IgD-negative memory B cell (primary cell): ENCODE measurements around the gene DPPA3. TPM values are rescaled to one million over a fixed set of nuclear protein-coding genes. Genes with fewer than 3 reads are reported as not detected.
"Not testable (repeated sequence)": the region's sequence is repeated elsewhere in the genome, so short reads cannot be mapped to it uniquely, and the experiment has no call there.

Experiments used
- H3K27ac Mint-ChIP-seq, 3 donors: one replicate each; pipeline ENCODE4 v1.8.0; 2020 to 2022; ENCODE audit warnings: mild to moderate bottlenecking in 3 of 3, mixed read lengths in 3 of 3, moderate library complexity in 1 of 3
- H3K27me3 Mint-ChIP-seq: one replicate; pipeline ENCODE4 v1.8.0; 2021; ENCODE audit warnings: mixed read lengths
- H3K36me3 Mint-ChIP-seq: one replicate; pipeline ENCODE4 v1.8.0; 2020; ENCODE audit warnings: mild to moderate bottlenecking, mixed read lengths
- H3K4me1 Mint-ChIP-seq, 3 donors: one replicate each; pipeline ENCODE4 v1.8.0; 2020 to 2022; ENCODE audit warnings: mixed read lengths in 3 of 3, mild to moderate bottlenecking in 1 of 3
- H3K4me3 Mint-ChIP-seq, 4 donors: one replicate each; pipeline ENCODE4 v1.8.0; 2020 to 2022; ENCODE audit warnings: mild to moderate bottlenecking in 4 of 4, mixed read lengths in 4 of 4, moderate library complexity in 3 of 4
- H3K9me3 Mint-ChIP-seq, 3 donors: one replicate each; pipeline ENCODE4 v1.8.0; 2020 to 2021; ENCODE audit warnings: mixed read lengths in 3 of 3, mild to moderate bottlenecking in 1 of 3
- polyA plus RNA-seq: library from polyadenylated mRNA; unstranded; fragments of 300-500 nt; fragmentation: Illumina TruSeq; gene quantifications from one replicate; pipeline ENCODE4 v1.2.3, GENCODE V29; 2021

DPPA3 gene
- not detected for polyA plus RNA-seq

DNA sequence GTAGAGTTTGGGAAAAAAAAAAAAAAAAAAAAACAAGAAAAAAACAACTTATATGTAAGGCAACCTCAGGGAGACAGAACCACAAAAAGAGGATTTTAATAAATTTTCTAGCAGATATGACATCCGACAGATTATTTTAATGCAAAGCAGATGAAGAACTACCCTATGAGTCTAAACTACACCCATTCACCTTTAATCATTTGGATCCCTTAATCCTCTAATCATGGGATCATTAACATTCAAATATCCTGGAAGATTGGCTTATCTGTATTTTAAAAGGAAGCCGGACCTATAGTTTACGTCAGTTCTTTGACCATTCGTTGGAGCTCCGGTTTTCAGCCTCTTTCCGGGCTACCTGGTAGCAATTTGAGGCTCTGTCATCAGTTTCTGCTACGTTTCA is at the start of gene DPPA3:
DPPA3 (plus strand) TSS at position 301 of the 400 bp plus-strand sequence. CDS start 138 bp downstream, outside the sequence.
- H3K27ac Mint-ChIP-seq, result no peak within 1 kb of the TSS
- H3K27me3 Mint-ChIP-seq, result peaks cover 3% of the 10 kb centered on the region
- no peak within 1 kb of the TSS for H3K4me3 Mint-ChIP-seq
- H3K9me3 Mint-ChIP-seq, result peaks cover 0 to 4% (median 4%) of the 10 kb centered on the region in 3 donors
- no peaks in the 10 kb centered on the region for H3K4me1 Mint-ChIP-seq
- peaks cover 3% of the 10 kb centered on the region for H3K36me3 Mint-ChIP-seq

DNA sequence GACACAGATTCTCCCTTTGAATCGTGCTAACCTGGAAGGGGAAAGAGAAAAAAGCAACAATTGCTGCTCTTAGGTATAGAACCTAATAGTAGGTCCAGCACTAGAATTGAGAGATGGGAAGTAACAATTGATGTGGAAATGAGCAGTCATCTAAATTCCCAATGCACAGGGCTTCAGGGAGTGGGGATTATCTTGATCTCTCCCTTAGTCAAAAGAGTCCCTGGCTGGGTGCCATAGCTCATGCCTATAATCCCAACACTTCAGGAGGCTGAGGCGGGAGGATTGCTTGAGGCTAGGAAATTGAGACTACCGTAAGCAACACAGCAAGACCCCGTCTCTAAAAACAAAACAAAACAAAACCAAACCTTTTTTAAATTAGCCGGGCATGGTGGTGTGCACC is 49.5 kb upstream of the DPPA3 start:
- Mint-ChIP-seq H3K4me1 (no peaks in the 10 kb centered on the region), H3K27ac (no peak overlapping the region), H3K36me3 (no peaks in the 10 kb centered on the region), H3K9me3 (no peaks in the 10 kb centered on the region), H3K4me3 (no peak overlapping the region), H3K27me3 (no peaks in the 10 kb centered on the region)

DNA sequence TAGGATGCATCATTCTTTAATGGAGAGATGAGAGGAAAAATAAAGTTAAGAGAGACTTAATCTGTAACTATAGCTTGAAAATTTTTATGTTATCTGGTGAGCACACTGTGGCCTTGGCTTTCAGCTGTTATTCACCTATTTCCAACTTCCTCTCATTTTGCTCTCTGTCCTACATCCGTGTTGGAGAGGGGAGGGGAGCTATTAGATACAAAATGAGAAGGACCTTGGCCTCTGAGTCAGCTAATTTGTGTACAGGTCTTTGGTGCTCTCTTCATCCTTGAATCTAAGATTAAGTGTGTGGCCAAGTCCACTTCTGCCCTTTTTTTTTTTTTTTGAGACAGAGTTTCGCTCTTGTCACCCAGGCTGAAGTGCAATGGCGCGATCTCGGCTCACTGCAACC is 44.6 kb upstream of the DPPA3 start:
- Mint-ChIP-seq H3K9me3 (peaks cover 0 to 2% (median 0%) of the 10 kb centered on the region in 3 donors), H3K4me3 (no peak overlapping the region), H3K4me1 (no peaks in the 10 kb centered on the region), H3K36me3 (no peaks in the 10 kb centered on the region), H3K27me3 (no peaks in the 10 kb centered on the region), H3K27ac (no peak overlapping the region)

DNA sequence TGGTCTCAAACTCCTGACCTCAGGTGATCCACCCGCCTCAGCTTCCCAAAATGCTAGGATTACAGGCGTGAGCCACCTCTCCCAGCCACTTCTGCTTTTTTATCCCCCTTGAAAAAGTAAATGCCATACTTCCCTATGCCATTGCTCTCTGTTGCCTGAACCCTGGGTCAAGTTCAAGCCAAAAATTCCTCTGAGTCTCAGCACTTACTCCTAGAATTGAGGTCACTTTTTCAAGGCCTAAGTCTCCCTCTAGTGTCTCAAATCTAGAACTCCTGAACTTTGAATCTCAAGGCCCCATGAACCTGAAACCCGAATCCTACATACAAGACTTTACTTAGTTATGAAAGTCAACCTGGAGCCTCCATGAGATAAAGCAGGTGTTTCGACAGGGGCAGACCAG is 44.1 kb upstream of the DPPA3 start:
- no peaks in the 10 kb centered on the region for H3K4me1 Mint-ChIP-seq
- no peaks in the 10 kb centered on the region for H3K36me3 Mint-ChIP-seq
- peaks cover 0 to 2% (median 0%) of the 10 kb centered on the region in 3 donors for H3K9me3 Mint-ChIP-seq
- no peak overlapping the region for H3K4me3 Mint-ChIP-seq
- H3K27me3 Mint-ChIP-seq, result no peaks in the 10 kb centered on the region
- H3K27ac Mint-ChIP-seq, result no peak overlapping the region

DNA sequence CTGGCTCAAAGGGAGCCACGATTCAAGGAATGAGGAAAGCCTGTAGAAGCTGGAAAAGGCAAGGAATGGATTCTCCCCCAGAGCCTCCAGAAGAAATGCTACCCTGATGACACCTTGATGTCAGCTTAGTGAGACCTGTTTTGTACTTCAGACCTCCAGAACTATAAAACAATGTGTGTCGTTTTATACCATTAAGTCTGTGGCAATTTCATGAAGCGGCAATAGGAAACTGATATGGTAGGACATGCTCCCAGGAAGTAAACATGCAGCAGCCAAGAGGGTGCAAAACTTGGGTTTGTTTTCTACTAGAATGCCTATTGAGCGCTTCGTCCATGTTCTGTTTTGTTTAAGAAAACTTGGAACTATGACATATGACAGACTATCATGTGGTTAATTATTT is 43.1 kb upstream of the DPPA3 start:
- Mint-ChIP-seq H3K27ac (no peak overlapping the region), H3K27me3 (no peaks in the 10 kb centered on the region), H3K4me1 (no peaks in the 10 kb centered on the region), H3K36me3 (no peaks in the 10 kb centered on the region), H3K4me3 (no peak overlapping the region), H3K9me3 (peaks cover 0 to 2% (median 0%) of the 10 kb centered on the region in 3 donors)

DNA sequence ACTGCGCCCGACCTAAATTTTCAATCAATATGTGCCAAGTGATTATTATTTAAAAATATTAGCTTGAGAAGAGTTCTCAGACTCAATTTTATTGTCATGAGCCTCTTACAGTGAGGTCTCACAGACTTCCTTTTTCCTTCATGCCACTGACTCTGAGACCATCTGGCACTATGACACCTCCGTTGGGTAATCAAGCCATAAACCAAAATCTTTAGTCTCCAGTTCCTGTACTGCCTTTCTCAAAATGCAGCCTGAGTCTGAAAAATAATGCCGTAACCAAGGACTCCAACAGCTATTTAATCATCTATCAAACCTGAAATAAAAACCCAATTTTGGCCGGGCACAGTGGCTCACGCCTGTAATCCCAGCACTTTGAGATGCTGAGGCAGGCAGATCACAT is 35.8 kb upstream of the DPPA3 start:
- Mint-ChIP-seq H3K27ac (peak overlapping the region in 1 of 3 donors; percentile 43), H3K27me3 (peaks cover 17% of the 10 kb centered on the region)
- H3K4me3 Mint-ChIP-seq, H3K4me1 Mint-ChIP-seq, H3K9me3 Mint-ChIP-seq, H3K36me3 Mint-ChIP-seq: not testable (repeated sequence)

DNA sequence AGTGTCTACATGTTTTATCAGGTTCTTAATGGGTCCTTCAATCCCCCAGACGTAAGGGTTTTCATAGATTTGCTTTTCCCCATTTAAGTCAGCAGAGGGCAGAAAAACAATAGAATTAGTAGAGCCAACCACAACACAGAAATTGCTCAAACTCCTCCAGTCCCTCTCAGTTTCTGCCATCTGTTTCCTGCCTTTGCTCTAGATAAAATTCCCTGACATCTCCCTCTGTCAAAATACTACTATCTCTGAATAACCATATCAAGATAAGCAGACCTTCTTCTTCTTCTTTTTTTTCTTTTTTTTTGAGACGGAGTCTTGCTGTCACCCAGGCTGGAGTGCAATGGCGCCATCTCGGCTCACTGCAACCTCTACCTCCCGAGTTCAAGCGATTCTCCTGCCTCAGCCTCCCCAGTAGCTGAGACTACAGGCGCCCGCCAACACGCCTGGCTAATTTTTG is 33.8 kb upstream of the DPPA3 start:
- H3K36me3 Mint-ChIP-seq, H3K27ac Mint-ChIP-seq, H3K4me1 Mint-ChIP-seq, H3K9me3 Mint-ChIP-seq: not testable (repeated sequence)
- Mint-ChIP-seq H3K27me3 (peaks cover 17% of the 10 kb centered on the region), H3K4me3 (peak overlapping the region in 1 of 4 donors; percentile 70)

DNA sequence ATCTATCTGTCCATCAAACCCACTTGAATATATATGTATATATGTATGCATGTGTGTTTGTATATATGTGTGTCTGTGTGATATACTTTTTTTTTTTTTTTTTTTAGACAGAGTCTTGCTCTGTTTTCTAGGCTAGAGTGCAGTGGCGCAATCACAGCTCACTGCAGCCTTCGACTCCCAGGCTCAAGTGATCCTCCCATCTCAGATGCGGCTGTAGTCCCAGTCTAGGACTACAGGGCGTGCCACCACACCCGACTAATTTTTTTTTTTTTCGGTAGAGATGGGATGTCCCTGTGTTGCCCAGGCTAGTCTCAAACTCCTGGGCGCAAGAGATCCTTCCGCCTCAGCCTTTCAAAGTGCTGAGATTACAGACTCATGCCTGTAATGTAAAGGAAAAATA is 32.5 kb upstream of the DPPA3 start:
- Mint-ChIP-seq H3K9me3 (no peaks in the 10 kb centered on the region), H3K36me3 (no peaks in the 10 kb centered on the region), H3K4me3 (no peak overlapping the region), H3K4me1 (peaks cover 0 to 6% (median 2%) of the 10 kb centered on the region in 3 donors), H3K27ac (no peak overlapping the region), H3K27me3 (peaks cover 17% of the 10 kb centered on the region)

DNA sequence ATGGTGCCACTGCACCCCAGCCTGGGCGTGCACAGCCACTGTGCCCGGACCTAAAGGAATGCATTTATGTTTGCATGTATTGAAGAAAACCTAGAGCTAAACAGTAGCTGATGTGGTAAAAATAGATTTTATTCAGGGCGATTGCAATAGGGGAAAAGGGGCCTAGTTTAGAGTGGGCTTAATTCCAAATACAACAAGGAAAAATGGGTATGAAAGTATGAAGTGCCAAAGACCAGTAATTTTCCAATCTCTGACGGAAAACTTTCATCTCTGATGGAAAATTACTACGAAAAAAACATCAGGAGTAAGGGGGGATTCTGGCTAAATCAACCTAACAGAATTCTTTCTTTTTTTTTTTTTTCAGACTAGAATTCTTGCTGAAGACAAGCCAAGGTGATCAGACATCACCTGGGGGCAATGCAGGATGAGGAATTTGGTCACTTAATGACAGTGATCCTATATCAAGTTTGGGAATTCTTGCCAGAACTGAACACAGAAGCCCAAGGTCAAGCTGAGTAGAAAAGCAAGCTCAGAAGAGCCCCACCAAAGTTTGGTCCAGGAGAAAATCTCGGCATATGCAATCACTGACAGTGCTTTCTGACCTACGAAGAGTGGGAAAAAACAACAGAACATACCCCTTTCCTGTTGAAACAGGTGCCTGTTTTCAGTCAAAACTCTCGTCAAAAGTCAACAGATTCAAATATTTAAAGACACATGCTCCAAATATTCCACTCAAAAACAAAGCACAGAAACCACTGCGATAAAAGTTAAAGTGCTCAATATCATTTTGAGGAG is 31.8 kb upstream of the DPPA3 start:
- no peaks in the 10 kb centered on the region for H3K36me3 Mint-ChIP-seq
- peaks cover 15% of the 10 kb centered on the region for H3K27me3 Mint-ChIP-seq
- H3K4me3 Mint-ChIP-seq, result no peak overlapping the region
- peaks cover 0 to 6% (median 2%) of the 10 kb centered on the region in 3 donors for H3K4me1 Mint-ChIP-seq
- H3K9me3 Mint-ChIP-seq, result no peaks in the 10 kb centered on the region
- no peak overlapping the region for H3K27ac Mint-ChIP-seq

DNA sequence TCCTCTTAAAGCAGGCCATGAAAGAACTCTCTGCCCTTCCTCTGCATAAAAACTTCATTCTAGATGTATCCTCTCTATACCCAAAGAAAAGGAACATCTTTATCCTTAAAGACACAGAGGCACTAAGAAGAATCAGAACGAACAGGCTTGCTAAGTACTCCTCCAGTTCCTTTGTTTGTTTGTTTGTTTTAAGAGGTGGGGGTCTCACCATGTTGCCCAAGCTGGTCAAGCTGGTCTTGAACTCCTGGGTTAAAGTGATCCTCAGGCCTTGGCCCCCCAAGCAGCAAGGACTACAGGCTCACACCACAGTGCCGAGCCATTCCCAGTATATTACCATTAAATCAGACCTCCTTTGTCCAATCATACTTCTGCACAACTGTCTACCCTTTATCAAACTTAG is 29.7 kb upstream of the DPPA3 start:
- no peak overlapping the region for H3K4me3 Mint-ChIP-seq
- no peaks in the 10 kb centered on the region for H3K36me3 Mint-ChIP-seq
- H3K27ac Mint-ChIP-seq, result no peak overlapping the region
- peaks cover 8% of the 10 kb centered on the region for H3K27me3 Mint-ChIP-seq
- peaks cover 0 to 6% (median 2%) of the 10 kb centered on the region in 3 donors for H3K4me1 Mint-ChIP-seq
- H3K9me3 Mint-ChIP-seq, result no peaks in the 10 kb centered on the region

DNA sequence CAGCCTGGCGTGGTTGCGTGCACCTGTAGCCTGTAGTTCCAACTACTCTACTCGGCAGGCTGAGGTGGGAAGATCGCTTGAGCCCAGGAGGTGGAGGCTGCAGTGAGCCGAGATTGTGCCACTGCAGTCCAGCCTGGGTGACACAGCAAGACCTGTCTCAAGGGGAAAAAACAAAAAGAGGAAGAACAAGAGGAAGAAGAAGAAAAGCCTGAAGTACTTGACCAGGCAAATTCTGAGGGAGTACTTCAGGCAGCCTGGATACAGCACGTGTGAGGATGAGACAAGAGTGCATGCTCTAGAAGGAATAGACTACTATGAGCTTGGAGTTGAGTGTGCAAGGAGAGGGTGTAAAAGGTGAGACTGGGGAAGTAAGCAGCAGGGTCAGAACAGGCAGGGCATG is 17.4 kb upstream of the DPPA3 start:
- H3K9me3 Mint-ChIP-seq, result peaks cover 0 to 2% (median 0%) of the 10 kb centered on the region in 3 donors
- no peak overlapping the region for H3K27ac Mint-ChIP-seq
- H3K36me3 Mint-ChIP-seq, result peaks cover 2% of the 10 kb centered on the region
- no peak overlapping the region for H3K4me3 Mint-ChIP-seq
- peaks cover 0 to 7% (median 0%) of the 10 kb centered on the region in 3 donors for H3K4me1 Mint-ChIP-seq
- H3K27me3 Mint-ChIP-seq, result peaks cover 14% of the 10 kb centered on the region

DNA sequence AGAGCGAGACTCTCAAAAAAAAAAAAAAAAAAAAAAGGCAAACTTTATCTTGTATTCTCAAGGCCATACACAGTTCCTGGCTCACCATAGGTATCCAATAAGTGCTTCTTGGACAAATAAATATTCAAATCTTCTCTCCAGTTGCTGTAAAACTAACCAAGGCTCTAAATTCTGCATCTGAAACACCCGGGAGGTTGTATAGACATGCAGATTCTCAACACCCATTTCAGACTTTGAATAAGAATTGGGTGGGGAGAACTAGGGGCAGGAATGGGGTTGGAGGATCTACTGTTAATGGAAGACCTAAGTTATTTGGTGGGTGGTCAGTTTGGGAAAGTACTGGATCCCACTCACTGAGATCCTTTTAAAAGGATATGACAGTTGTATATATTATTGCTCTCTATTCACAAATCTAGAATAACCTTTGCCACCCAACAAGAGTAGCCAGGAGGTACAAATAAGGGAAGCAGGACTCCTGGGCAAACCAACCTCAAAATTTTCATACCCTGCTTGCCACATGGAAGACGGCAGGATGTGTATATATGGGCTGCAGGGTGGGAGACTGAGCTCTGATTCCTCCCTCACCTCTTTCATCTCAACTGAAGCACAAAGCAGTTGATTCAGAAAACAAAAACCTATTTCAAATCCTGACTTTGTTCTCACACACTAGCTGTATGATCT is 16.5 kb upstream of the DPPA3 start:
- Mint-ChIP-seq H3K27ac (no peak overlapping the region), H3K4me1 (peaks cover 0 to 7% (median 0%) of the 10 kb centered on the region in 3 donors), H3K4me3 (no peak overlapping the region), H3K36me3 (peaks cover 2% of the 10 kb centered on the region), H3K9me3 (peaks cover 0 to 2% (median 0%) of the 10 kb centered on the region in 3 donors), H3K27me3 (peaks cover 14% of the 10 kb centered on the region)

DNA sequence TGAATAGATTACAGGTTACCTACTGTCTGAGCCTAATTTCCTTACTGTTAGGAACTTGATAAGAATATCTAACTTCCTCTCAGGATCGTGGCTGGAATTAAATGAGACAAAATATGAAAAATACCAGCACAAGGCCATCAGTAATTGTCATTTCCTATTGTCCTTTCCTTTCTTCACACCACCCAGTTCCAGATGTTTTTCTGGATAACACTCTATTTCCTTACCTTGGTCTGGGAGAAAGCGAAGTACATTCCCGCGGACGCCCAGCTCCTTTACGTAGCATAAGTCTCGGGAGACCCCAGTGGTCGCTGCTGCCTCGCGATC is 16.0 kb upstream of the DPPA3 start:
- Mint-ChIP-seq H3K36me3 (peaks cover 2% of the 10 kb centered on the region), H3K27me3 (peaks cover 14% of the 10 kb centered on the region), H3K4me1 (peaks cover 0 to 7% (median 0%) of the 10 kb centered on the region in 3 donors), H3K27ac (no peak overlapping the region), H3K4me3 (no peak overlapping the region), H3K9me3 (peaks cover 0 to 2% (median 0%) of the 10 kb centered on the region in 3 donors)

DNA sequence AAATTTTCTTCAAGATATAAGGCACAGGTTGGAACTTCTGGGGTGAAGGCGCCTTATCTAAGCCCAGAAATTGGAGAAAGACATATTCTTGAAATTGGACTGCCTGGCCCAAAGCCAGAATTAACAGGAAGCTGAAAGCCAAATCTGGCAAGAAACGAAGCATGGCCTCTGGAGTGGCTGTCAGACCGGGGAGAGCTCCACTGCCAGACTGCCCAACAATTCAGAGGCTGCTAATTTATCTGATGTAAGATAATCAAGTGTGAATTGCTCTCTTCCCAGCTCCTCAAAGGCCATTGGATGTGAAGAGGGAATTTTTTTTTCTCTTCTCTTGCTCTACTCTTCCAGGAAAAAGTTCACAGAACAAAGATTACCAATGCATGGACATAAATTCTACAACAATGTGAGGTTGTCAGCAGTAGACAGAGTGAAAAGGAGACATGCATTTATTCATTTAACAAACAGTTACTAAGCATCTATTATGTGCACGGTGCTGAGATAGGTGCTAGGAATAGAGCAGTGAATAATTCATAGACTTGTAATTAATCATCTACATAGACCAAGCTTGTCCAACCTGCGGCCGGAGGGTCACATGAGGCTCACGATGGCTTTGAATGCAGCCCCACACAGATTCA is 15.6 kb upstream of the DPPA3 start, which contains the start of gene GDF3:
GDF3 (minus strand) TSS at position 210 of the 632 bp plus-strand sequence; CDS start at position 163, 47 bp downstream.
- H3K27me3 Mint-ChIP-seq, result peaks cover 14% of the 10 kb centered on the region
- H3K4me3 Mint-ChIP-seq, result no peak within 1 kb of the TSS
- H3K9me3 Mint-ChIP-seq, result peaks cover 0 to 2% (median 0%) of the 10 kb centered on the region in 3 donors
- H3K4me1 Mint-ChIP-seq, result peaks cover 0 to 7% (median 0%) of the 10 kb centered on the region in 3 donors
- H3K27ac Mint-ChIP-seq, result no peak within 1 kb of the TSS
- H3K36me3 Mint-ChIP-seq, result peaks cover 2% of the 10 kb centered on the region

DNA sequence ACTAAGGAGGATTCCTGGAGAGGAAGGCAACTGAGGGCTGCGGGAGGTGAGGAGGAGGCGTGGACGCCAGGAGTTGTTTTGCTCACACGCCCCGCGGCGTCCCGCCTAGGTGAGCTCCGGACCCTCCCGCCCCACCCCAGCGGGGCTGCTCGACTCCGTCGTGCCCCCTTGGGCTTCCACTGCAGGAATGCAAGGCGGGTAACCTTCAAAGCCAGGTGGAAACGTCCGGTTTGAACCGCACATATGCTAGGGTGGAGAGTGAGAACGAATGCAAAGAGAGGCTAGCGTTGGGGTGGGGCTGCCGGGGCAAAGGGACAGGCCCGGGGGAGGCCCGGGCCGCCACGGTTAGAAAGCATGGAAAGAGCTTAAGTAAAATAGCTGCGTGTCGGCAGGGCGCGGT is 5.4 kb upstream of the DPPA3 start:
- H3K27ac Mint-ChIP-seq, result no peak overlapping the region
- H3K4me3 Mint-ChIP-seq, result no peak overlapping the region
- peaks cover 3% of the 10 kb centered on the region for H3K27me3 Mint-ChIP-seq
- peaks cover 0 to 2% (median 0%) of the 10 kb centered on the region in 3 donors for H3K4me1 Mint-ChIP-seq
- H3K9me3 Mint-ChIP-seq, result peaks cover 0 to 2% (median 2%) of the 10 kb centered on the region in 3 donors
- H3K36me3 Mint-ChIP-seq, result peaks cover 3% of the 10 kb centered on the region
